H1 (cell line): Measurements from ENCODE around the gene PRKN. TPM values are rescaled to one million over a fixed set of nuclear protein-coding genes. Genes with fewer than 3 reads are reported as not detected.

ENCODE experiments used
- CBX5 ChIP-seq: fragments of 300-800, 300-1000 bp; sonication (generic); IDR thresholded peaks from 2 replicates; pipeline ENCODE4 v1.7.1; 2016; ENCODE audit warnings: antibody characterized with exemption, low read length, low read depth
- CBX8 ChIP-seq: fragments of 300-800, 300-1000 bp; sonication (generic); IDR thresholded peaks from 2 replicates; pipeline ENCODE4 v1.7.1; 2016; ENCODE audit warnings: low read depth, low read length, borderline replicate concordance
- CHD2 ChIP-seq: IDR thresholded peaks from 2 replicates; pipeline ENCODE4 v1.6.1; 2012; ENCODE audit warnings: low read length, improper control_type of control experiment
- EP300 ChIP-seq, 2 experiments: IDR thresholded peaks; 1 replicate in 1 of 2; 2 replicates in 1 of 2; pipeline ENCODE4 v1.6.1; 2011 to 2012; ENCODE audit warnings: low read depth in 2 of 2, low read length in 2 of 2, mild to moderate bottlenecking in 2 of 2, borderline replicate concordance in 1 of 2, inconsistent platforms in 1 of 2, moderate library complexity in 1 of 2
- GTF2F1 ChIP-seq: IDR thresholded peaks from 2 replicates; pipeline ENCODE4 v1.6.1; 2012; ENCODE audit warnings: low read depth, low read length, improper control_type of control experiment, borderline replicate concordance
- RBBP5 ChIP-seq: IDR thresholded peaks from 2 replicates; pipeline ENCODE4 v1.7.1; 2012; ENCODE audit warnings: low read depth, mild to moderate bottlenecking, inconsistent platforms, low read length, moderate library complexity, borderline replicate concordance
- YY1 ChIP-seq: IDR thresholded peaks from 2 replicates; pipeline ENCODE4 v1.6.1; 2011; ENCODE audit warnings: low read depth, mild to moderate bottlenecking, low read length
- polyA plus RNA-seq, 7 experiments: library from polyadenylated mRNA; depleted of rRNA in 3 of 7; stranded (reverse) in 5 of 7; unstranded in 2 of 7; fragments of >200 nt in 5 of 7; fragments of 200-250 nt in 2 of 7; gene quantifications; 1 replicate in 5 of 7; 2 replicates in 1 of 7; 4 replicates in 1 of 7; pipeline versions ENCODE4 v1.2.1 to v1.2.3, GENCODE V29; 2011 to 2013; ENCODE audit warnings: missing spikeins in 2 of 7, mixed read lengths in 2 of 7
- total RNA-seq: library from RNA; stranded (reverse); fragmentation: NEBNext Ultra II Directional; extraction: Animal tissue kit (Norgen Biotek cat#: 25700); gene quantifications from 2 replicates; pipeline ENCODE4 v1.2.1, GENCODE V29; 2021
- TF ChIP-seq, protein P1 (sequence below): IDR thresholded peaks from 2 replicates; pipeline ENCODE4 v1.6.1; 2011; ENCODE audit warnings: low read depth, mild to moderate bottlenecking, low read length; ENCODE audit not compliant: insufficient read depth

The PRKN gene
- total and polyA plus RNA-seq, 2 of the 8 experiments (the other 6 are each of a cell fraction or from before 2014, with no cell fraction given): 0.13 to 0.29 TPM

DNA sequence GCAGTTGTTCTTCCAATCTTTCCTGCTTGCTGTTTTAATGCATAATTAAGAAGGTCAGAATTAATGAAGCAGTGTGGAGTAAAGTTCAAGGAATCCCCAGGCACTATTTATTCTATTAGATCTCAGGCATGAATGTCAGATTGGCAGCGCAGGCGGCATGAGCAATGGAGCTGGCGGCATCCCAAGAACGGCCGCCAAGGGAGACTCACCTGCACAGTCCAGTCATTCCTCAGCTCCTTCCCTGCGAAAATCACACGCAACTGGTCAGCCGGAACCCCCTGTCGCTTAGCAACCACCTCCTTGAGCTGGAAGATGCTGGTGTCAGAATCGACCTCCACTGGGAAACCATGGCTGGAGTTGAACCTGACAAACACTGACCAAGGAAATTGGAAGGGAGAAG lies 284.5 kb downstream of the PRKN start (continued):
- TF ChIP-seq, protein P1, sequence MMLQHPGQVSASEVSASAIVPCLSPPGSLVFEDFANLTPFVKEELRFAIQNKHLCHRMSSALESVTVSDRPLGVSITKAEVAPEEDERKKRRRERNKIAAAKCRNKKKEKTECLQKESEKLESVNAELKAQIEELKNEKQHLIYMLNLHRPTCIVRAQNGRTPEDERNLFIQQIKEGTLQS: no peak
- no peak for TF ChIP-seq GTF2F1
- TF ChIP-seq RBBP5: no peak
- no peak for TF ChIP-seq CHD2
- TF ChIP-seq CBX8: no peak
- TF ChIP-seq CBX5: no peak
- TF ChIP-seq EP300 (IDR thresholded peaks at IDR 0.05; ENCODE audit: borderline replicate concordance in 1 of 2, low read depth in 2 of 2, low read length in 2 of 2): no peak
- TF ChIP-seq YY1: no peak
